ENCODE measurements around the gene CEP112. TPM values are rescaled to one million over a fixed set of nuclear protein-coding genes. Genes with fewer than 3 reads are reported as not detected.
A peak's percentile ranks its signal among the peaks of the same experiment; 100 is the strongest.

The CEP112 gene
- total RNA-seq, 1 donor from 2014 or later = 9.5 TPM

DNA sequence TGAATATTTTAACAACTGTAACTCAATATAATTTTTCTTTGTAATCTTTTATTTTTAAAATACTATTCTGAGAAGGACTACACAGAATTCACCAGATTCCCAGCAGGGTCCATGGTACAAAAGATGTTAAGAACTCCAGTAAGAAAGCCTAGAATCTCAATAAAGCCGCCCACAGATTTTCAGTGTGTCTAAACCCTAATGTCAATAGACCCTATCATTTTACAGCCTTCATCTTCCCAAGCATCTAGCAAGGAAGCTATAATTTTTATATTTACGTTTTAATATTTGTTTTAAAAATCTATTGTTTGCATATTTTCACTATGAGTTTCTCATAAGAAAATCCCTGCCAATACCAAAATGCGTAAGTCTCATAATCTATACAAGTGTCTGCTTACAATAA lies 148.5 kb downstream of the CEP112 start:
- TF ChIP-seq, protein P1, sequence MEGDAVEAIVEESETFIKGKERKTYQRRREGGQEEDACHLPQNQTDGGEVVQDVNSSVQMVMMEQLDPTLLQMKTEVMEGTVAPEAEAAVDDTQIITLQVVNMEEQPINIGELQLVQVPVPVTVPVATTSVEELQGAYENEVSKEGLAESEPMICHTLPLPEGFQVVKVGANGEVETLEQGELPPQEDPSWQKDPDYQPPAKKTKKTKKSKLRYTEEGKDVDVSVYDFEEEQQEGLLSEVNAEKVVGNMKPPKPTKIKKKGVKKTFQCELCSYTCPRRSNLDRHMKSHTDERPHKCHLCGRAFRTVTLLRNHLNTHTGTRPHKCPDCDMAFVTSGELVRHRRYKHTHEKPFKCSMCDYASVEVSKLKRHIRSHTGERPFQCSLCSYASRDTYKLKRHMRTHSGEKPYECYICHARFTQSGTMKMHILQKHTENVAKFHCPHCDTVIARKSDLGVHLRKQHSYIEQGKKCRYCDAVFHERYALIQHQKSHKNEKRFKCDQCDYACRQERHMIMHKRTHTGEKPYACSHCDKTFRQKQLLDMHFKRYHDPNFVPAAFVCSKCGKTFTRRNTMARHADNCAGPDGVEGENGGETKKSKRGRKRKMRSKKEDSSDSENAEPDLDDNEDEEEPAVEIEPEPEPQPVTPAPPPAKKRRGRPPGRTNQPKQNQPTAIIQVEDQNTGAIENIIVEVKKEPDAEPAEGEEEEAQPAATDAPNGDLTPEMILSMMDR (IDR thresholded peaks at IDR 0.05) = no peak
- no peaks in the 10 kb centered on the region for H3K27me3 Mint-ChIP-seq (ENCODE audit: unreplicated experiment)
- no peak overlapping the region for H3K4me3 Mint-ChIP-seq (ENCODE audit: unreplicated experiment)
- H3K27ac Mint-ChIP-seq (ENCODE audit: unreplicated experiment) = no peak overlapping the region
- DNase-seq (ENCODE audit: extremely low spot score, unreplicated experiment) = no peak
- no peaks in the 10 kb centered on the region for H3K9me3 Mint-ChIP-seq (ENCODE audit: unreplicated experiment)
- H3K36me3 Mint-ChIP-seq (ENCODE audit: unreplicated experiment) = no peaks in the 10 kb centered on the region
- H3K4me1 Mint-ChIP-seq (ENCODE audit: unreplicated experiment) = no peaks in the 10 kb centered on the region

GRCh38 chr17:66040402-66040801 lies 151.5 kb downstream of the CEP112 start:
- Mint-ChIP-seq H3K27ac (ENCODE audit: unreplicated experiment) (no peak overlapping the region), H3K36me3 (ENCODE audit: unreplicated experiment) (no peaks in the 10 kb centered on the region), H3K4me1 (ENCODE audit: unreplicated experiment) (no peaks in the 10 kb centered on the region), H3K27me3 (ENCODE audit: unreplicated experiment) (no peaks in the 10 kb centered on the region), H3K9me3 (ENCODE audit: unreplicated experiment) (no peaks in the 10 kb centered on the region), H3K4me3 (ENCODE audit: unreplicated experiment) (no peak overlapping the region)
- no peak for DNase-seq (ENCODE audit: extremely low spot score, unreplicated experiment)
- TF ChIP-seq, protein P1 (IDR thresholded peaks at IDR 0.05) = peak; percentile 28

DNA sequence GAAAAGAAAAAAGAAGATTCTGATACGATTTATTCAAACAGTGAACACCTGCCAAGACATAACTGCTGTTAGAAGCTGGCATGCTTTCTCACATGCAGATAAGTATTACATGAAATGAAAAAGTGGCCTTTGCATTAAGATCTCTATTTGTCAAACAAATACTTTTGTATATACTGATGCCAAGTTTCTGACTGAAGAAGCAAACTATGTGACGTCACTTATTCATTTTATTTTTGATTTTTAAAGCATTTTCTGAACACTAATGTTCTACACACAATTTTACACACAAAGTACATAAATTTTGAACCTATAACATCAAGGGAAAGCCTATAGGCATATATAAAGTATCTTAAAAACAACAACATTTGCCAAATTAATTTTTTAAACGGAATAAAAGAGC lies 153.8 kb downstream of the CEP112 start:
- Mint-ChIP-seq H3K27me3 (ENCODE audit: unreplicated experiment) (no peaks in the 10 kb centered on the region), H3K27ac (ENCODE audit: unreplicated experiment) (no peak overlapping the region), H3K36me3 (ENCODE audit: unreplicated experiment) (peaks cover 2% of the 10 kb centered on the region), H3K4me1 (ENCODE audit: unreplicated experiment) (peaks cover 3% of the 10 kb centered on the region), H3K4me3 (ENCODE audit: unreplicated experiment) (no peak overlapping the region), H3K9me3 (ENCODE audit: unreplicated experiment) (no peaks in the 10 kb centered on the region)
- no peak for DNase-seq (ENCODE audit: extremely low spot score, unreplicated experiment)
- TF ChIP-seq, protein P1 (IDR thresholded peaks at IDR 0.05) = no peak

- no peak overlapping the region for H3K27ac Mint-ChIP-seq (ENCODE audit: unreplicated experiment)
- no peak for DNase-seq (ENCODE audit: extremely low spot score, unreplicated experiment)
- no peaks in the 10 kb centered on the region for H3K27me3 Mint-ChIP-seq (ENCODE audit: unreplicated experiment)
- TF ChIP-seq, protein P1 (IDR thresholded peaks at IDR 0.05) = no peak
- H3K4me1 Mint-ChIP-seq (ENCODE audit: unreplicated experiment) = peaks cover 3% of the 10 kb centered on the region
- H3K4me3 Mint-ChIP-seq (ENCODE audit: unreplicated experiment) = no peak overlapping the region
- H3K36me3 Mint-ChIP-seq (ENCODE audit: unreplicated experiment) = peaks cover 2% of the 10 kb centered on the region
- no peaks in the 10 kb centered on the region for H3K9me3 Mint-ChIP-seq (ENCODE audit: unreplicated experiment)
Measured at GRCh38 chr17:66037221-66037620, 154.7 kb downstream of the CEP112 start.

DNA sequence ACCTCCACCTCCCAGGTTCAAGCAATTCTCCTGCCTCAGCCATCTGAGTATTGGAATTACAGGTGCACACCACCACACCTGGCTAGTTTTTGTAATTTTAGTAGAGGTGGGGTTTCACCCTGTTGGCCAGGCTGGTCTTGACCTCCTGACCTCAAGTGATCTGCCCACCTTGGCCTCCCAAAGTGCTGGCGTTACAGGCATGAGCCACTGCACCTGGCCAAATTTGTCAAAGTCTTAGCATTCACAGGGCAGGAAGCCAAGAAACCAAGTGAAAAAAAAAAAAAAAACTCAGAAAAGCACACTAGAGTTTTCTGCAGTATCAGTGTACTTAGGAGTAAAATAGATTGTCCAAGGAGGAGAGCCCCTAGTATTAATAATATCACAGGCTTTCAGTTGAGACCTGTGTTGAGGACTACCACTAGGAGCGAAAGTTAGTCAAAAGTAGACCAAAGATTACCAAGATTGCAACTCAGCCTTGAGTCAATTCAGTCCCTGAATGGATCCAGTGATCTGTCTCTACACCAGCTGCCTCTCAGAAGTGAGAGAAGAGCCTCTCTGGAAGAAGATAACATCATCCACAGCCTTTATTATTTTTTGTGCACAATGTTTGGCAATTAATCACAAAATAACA lies 159.7 kb downstream of the CEP112 start:
- TF ChIP-seq, protein P1 (IDR thresholded peaks at IDR 0.05) = no peak
- DNase-seq (ENCODE audit: extremely low spot score, unreplicated experiment) = no peak
- H3K4me3 Mint-ChIP-seq (ENCODE audit: unreplicated experiment) = no peak overlapping the region
- H3K9me3 Mint-ChIP-seq (ENCODE audit: unreplicated experiment) = no peaks in the 10 kb centered on the region
- no peak overlapping the region for H3K27ac Mint-ChIP-seq (ENCODE audit: unreplicated experiment)
- peaks cover 3% of the 10 kb centered on the region for H3K4me1 Mint-ChIP-seq (ENCODE audit: unreplicated experiment)
- peaks cover 3% of the 10 kb centered on the region for H3K36me3 Mint-ChIP-seq (ENCODE audit: unreplicated experiment)
- no peaks in the 10 kb centered on the region for H3K27me3 Mint-ChIP-seq (ENCODE audit: unreplicated experiment)

Data from osteocyte (in vitro differentiated cells).